Erythroblast (primary cell): Measurements from ENCODE around the gene SNRNP25.
"Not testable (repeated sequence)": the region's sequence is repeated elsewhere in the genome, so short reads cannot be mapped to it uniquely, and the experiment has no call there.

Source experiments
- GATA1 ChIP-seq: IDR thresholded peaks from 2 replicates; pipeline ENCODE4 v1.6.1; 2011; ENCODE audit warnings: low read depth, mild to moderate bottlenecking, control low read depth, low read length, moderate library complexity
- POLR2A ChIP-seq: IDR thresholded peaks from 2 replicates; pipeline ENCODE4 v1.6.1; 2011; ENCODE audit warnings: mild to moderate bottlenecking, low read length

DNA sequence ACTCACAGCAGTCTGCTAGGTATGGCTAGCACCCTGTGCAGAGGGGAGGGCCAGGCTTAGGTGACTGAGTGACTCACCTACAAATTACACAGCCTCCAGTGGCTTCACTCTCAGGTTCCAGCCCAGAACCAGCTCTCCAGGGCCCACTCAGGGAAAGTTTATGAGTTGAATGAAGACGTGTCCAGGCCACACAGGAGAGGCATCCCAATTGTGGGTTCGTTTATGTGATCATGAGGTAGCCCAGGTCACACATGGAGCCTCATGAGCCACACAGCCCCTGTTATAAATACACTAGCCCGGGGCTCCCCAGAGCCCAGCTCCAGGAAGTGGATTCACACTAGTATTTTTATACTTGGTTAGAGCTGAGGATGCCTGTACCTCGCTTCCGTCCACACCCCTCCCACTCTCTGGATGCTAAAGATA, 27.7 kb upstream of the SNRNP25 start:
- not testable (repeated sequence) for TF ChIP-seq POLR2A, GATA1
